PC-9 (cell line): ENCODE results near the gene DUSP23. TPM values are rescaled to one million over a fixed set of nuclear protein-coding genes. Genes with fewer than 3 reads are reported as not detected.

Source experiments
- BruUV-seq: library from RNA; stranded (reverse); fragments of 400-500 nt; replicated peaks from 2 replicates; lab custom pipeline; 2021; lab: Mats Ljungman, UMichigan
- CTCF ChIA-PET: fragments of 300-600 bp; sonication (Branson Sonifier 250); formaldehyde crosslinking; loops from one replicate; lab custom pipeline; 2022; ENCODE audit warnings: antibody characterized with exemption; lab: Charles Lee
- POLR2A ChIA-PET: fragments of 300-600 bp; sonication (Branson Sonifier 250); formaldehyde crosslinking; loops from one replicate; lab custom pipeline; 2022; ENCODE audit warnings: antibody characterized with exemption; ENCODE audit not compliant: unreplicated experiment; lab: Charles Lee
- DNase-seq, 2 experiments: peaks; one replicate each; pipeline versions ENCODE4 v3.0.0 to v3.0.0-alpha.2; 2015 to 2022; ENCODE audit warnings: mixed read lengths in 1 of 2
- H2AFZ ChIP-seq: fragments of 200-600 bp; sonication (generic); 2 replicates; pipeline ENCODE4 v1.8.1; 2017; ENCODE audit warnings: antibody characterized with exemption
- H3F3A ChIP-seq: fragments of 200-600 bp; sonication (generic); 2 replicates; pipeline ENCODE4 v1.8.1; 2017; ENCODE audit warnings: antibody characterized with exemption, mild to moderate bottlenecking, low read depth; ENCODE audit not compliant: insufficient read depth
- H3K27ac ChIP-seq: fragments of 200-600 bp; sonication (generic); 2 replicates; pipeline ENCODE4 v1.6.1; 2016; ENCODE audit warnings: mixed run types
- H3K27me3 ChIP-seq: fragments of 200-600 bp; sonication (generic); 2 replicates; pipeline ENCODE4 v1.6.1; 2016; ENCODE audit warnings: low read depth, mixed run types; ENCODE audit not compliant: insufficient read depth
- H3K36me3 ChIP-seq: fragments of 200-600 bp; sonication (generic); 2 replicates; pipeline ENCODE4 v1.6.1; 2016; ENCODE audit warnings: low read depth, mixed run types
- H3K4me1 ChIP-seq: fragments of 200-600 bp; sonication (generic); replicated peaks from 2 replicates; pipeline ENCODE4 v1.6.1; 2016; ENCODE audit warnings: mixed run types; ENCODE audit not compliant: insufficient read depth
- H3K4me2 ChIP-seq: fragments of 200-600 bp; sonication (generic); 2 replicates; pipeline ENCODE4 v1.6.1; 2017; ENCODE audit warnings: mixed run types
- H3K4me3 ChIP-seq: fragments of 200-600 bp; sonication (generic); 2 replicates; pipeline ENCODE4 v1.6.1; 2016; ENCODE audit warnings: mixed run types
- H3K79me2 ChIP-seq: fragments of 200-600 bp; sonication (generic); 2 replicates; pipeline ENCODE4 v1.6.1; 2017; ENCODE audit warnings: low read depth, mixed run types
- H3K9me2 ChIP-seq: fragments of 200-600 bp; sonication (generic); 2 replicates; pipeline ENCODE4 v1.8.1; 2017; ENCODE audit warnings: mild to moderate bottlenecking; ENCODE audit not compliant: insufficient read depth
- H3K9me3 ChIP-seq: fragments of 200-600 bp; sonication (generic); 2 replicates; pipeline ENCODE4 v1.8.1; 2016; ENCODE audit warnings: low read depth; ENCODE audit not compliant: insufficient read depth
- H4K20me1 ChIP-seq: fragments of 200-600 bp; sonication (generic); 2 replicates; pipeline ENCODE4 v1.8.1; 2017; ENCODE audit not compliant: insufficient read depth
- EZH2 ChIP-seq: fragments of 200-600 bp; sonication (generic); IDR thresholded peaks from 2 replicates; pipeline ENCODE4 v1.8.0; 2017; ENCODE audit warnings: antibody characterized with exemption, low read depth
- intact Hi-C: fragments of 100-400 bp; cut with micrococcal nuclease; formaldehyde crosslinking; loops from one replicate; pipeline ENCODE4 v1.10.0; 2022; ENCODE audit not compliant: unreplicated experiment
- total RNA-seq: library from RNA; stranded (reverse); gene quantifications from 2 replicates; pipeline ENCODE4 v1.2.3, GENCODE V29; 2021
- TF ChIP-seq, protein P1 (sequence below): fragments of 200-600 bp; sonication (generic); conservative IDR thresholded peaks from 2 replicates; pipeline ENCODE4 v1.6.1; 2017; ENCODE audit warnings: mixed run types, antibody characterized with exemption, mild to moderate bottlenecking, moderate library complexity

The DUSP23 gene
- total RNA-seq, 1 experiment from 2014 or later = 33.1 TPM

DNA sequence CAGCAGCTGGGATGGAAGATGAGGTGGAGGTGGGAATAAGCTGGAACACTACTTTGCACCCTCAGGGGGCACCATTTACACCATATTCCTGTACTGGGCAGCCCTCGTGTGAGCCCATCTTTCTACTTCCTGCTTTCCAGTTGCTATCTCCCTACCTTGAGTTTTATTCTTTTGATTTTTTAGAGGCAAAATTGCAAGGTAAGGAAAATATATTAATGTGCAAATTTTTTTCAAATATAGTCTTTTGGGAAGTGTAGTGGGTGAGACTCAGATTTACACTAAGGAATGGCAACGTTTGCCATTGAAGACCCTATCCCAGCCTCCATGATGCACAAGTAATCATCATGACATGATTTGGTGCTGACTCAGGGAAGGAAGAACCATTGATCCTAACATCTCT lies 31.1 kb upstream of the DUSP23 start:
- Histone ChIP-seq H3F3A (no peaks in the 10 kb centered on the region), H3K79me2 (no peaks in the 10 kb centered on the region), H4K20me1 (no peaks in the 10 kb centered on the region), H3K27me3 (no peaks in the 10 kb centered on the region), H3K9me3 (no peaks in the 10 kb centered on the region; the same call in 1 of the 2 replicates), H2AFZ (no peak overlapping the region), H3K9me2 (no peaks in the 10 kb centered on the region), H3K4me2 (no peak overlapping the region), H3K4me1 (no peaks in the 10 kb centered on the region), H3K27ac (no peak overlapping the region), H3K4me3 (no peak overlapping the region), H3K36me3 (no peaks in the 10 kb centered on the region)
- no peak for TF ChIP-seq EZH2
- TF ChIP-seq, protein P1, sequence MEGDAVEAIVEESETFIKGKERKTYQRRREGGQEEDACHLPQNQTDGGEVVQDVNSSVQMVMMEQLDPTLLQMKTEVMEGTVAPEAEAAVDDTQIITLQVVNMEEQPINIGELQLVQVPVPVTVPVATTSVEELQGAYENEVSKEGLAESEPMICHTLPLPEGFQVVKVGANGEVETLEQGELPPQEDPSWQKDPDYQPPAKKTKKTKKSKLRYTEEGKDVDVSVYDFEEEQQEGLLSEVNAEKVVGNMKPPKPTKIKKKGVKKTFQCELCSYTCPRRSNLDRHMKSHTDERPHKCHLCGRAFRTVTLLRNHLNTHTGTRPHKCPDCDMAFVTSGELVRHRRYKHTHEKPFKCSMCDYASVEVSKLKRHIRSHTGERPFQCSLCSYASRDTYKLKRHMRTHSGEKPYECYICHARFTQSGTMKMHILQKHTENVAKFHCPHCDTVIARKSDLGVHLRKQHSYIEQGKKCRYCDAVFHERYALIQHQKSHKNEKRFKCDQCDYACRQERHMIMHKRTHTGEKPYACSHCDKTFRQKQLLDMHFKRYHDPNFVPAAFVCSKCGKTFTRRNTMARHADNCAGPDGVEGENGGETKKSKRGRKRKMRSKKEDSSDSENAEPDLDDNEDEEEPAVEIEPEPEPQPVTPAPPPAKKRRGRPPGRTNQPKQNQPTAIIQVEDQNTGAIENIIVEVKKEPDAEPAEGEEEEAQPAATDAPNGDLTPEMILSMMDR = no peak
- no TSS peak for BruUV-seq
- POLR2A ChIA-PET = no interaction called here
- CTCF ChIA-PET = no interaction called here
- DNase-seq = no peak
- intact Hi-C loops = no loop called here

DNA sequence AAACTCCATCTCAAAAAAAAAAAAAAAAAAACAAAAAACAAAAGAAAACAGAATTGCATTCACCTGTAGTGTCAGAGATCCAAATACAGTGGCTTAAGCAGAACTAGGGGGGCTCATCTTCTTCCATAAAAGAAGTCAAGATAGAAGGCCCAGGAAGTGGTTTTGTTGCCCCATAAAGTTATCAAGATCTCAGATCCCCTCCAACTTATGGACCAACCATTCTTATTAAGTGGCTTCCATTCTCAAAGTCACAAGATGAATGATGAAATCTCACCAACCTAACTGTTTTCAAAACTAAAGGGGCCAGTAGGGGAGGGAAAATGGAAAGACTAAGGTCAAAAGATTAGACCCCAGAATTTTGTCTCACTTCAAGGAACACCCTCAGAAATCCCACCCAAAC lies 30.1 kb upstream of the DUSP23 start:
- no peak overlapping the region for H3K27ac ChIP-seq
- ChIA-PET CTCF (no interaction called here), POLR2A (no interaction called here)
- no peaks in the 10 kb centered on the region for H3K9me2 ChIP-seq
- no peaks in the 10 kb centered on the region; the same call in 1 of the 2 replicates for H3K9me3 ChIP-seq
- intact Hi-C loops = no loop called here
- H3F3A ChIP-seq = no peaks in the 10 kb centered on the region
- H3K27me3 ChIP-seq = no peaks in the 10 kb centered on the region
- no peak overlapping the region for H3K4me3 ChIP-seq
- TF ChIP-seq, protein P1 = no peak
- no peak overlapping the region for H3K4me2 ChIP-seq
- H3K79me2 ChIP-seq = no peaks in the 10 kb centered on the region
- no peaks in the 10 kb centered on the region for H3K4me1 ChIP-seq
- no peak overlapping the region for H2AFZ ChIP-seq
- H3K36me3 ChIP-seq = no peaks in the 10 kb centered on the region
- no TSS peak for BruUV-seq
- DNase-seq = no peak
- H4K20me1 ChIP-seq = no peaks in the 10 kb centered on the region

DNA sequence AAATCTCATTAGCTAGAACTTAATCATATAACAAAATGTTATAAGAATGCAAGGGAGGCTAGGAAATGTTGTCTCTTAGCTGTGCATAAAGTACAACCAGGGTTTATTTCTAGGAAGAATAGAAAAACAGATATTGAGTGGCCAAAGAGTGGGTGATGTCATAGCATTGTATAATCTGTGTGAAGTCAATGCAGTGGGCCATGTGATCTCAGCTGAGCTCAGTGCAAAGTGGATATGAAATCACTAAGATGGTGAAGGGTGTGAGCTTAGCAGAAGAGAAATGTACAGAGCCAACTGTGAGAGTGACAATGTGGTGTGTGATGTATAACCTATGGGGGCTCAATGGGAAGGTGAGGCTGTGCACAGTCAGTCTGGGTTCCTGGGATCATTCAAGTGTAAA lies 29.7 kb upstream of the DUSP23 start:
- ChIA-PET CTCF (no interaction called here), POLR2A (no interaction called here)
- Histone ChIP-seq H3K4me1 (no peaks in the 10 kb centered on the region), H3F3A (no peaks in the 10 kb centered on the region), H3K36me3 (no peaks in the 10 kb centered on the region), H4K20me1 (no peaks in the 10 kb centered on the region), H3K4me2 (no peak overlapping the region), H2AFZ (no peak overlapping the region), H3K79me2 (no peaks in the 10 kb centered on the region), H3K27me3 (0 out of 2 replicates have a peak, but pooled peaks cover 4% of the 10 kb centered on the region), H3K9me3 (no peaks in the 10 kb centered on the region; the same call in 1 of the 2 replicates), H3K9me2 (no peaks in the 10 kb centered on the region), H3K27ac (no peak overlapping the region), H3K4me3 (no peak overlapping the region)
- no peak for TF ChIP-seq EZH2
- TF ChIP-seq, protein P1 = no peak
- intact Hi-C loops = no loop called here
- BruUV-seq = no TSS peak
- DNase-seq = no peak
